HepG2 (cell line): Measurements from ENCODE around the gene MB21D2. TPM values are rescaled to one million over a fixed set of nuclear protein-coding genes. Genes with fewer than 3 reads are reported as not detected.
A peak's percentile ranks its signal among the peaks of the same experiment; 100 is the strongest.

Experiments used
- ATAC-seq: fragments of 200-7000 bp; cut with Tn5 transposase; 3 replicates; pipeline ENCODE4 v1.9.1; 2020; ENCODE audit warnings: mild to moderate bottlenecking, moderate library complexity
- BruUV-seq: library from RNA; stranded (reverse); fragments of 400-500 nt; replicated peaks from 2 replicates; lab custom pipeline; 2021; lab: Mats Ljungman, UMichigan
- CTCF ChIA-PET: fragments of 300-600 bp; formaldehyde crosslinking; extraction: SDS; loops from one replicate; lab custom pipeline; 2021; ENCODE audit warnings: low total read pairs, inconsistent platforms, low intra/inter-chr PET ratio; lab: Yijun Ruan, JAX
- POLR2A ChIA-PET: fragments of 350-600 bp; sonication (Branson Sonifier 250); formaldehyde crosslinking; loops from one replicate; lab custom pipeline; 2020; ENCODE audit warnings: antibody characterized with exemption, inconsistent platforms; lab: Yijun Ruan, JAX
- DNase-seq: peaks from one replicate; pipeline ENCODE4 v3.0.0-alpha.2; 2015; ENCODE audit warnings: low spot score
- FAIRE-seq: peaks from 3 replicates; lab custom pipeline; 2011; peaks lifted over from hg19 to GRCh38; lab: Jason Lieb, UNC
- H2AFZ ChIP-seq: one replicate; pipeline ENCODE4 v1.6.1; 2011; ENCODE audit warnings: low read length, inconsistent platforms
- H3K27ac ChIP-seq: fragments of 300-600 bp; 3 replicates; pipeline ENCODE4 v1.8.0; 2011; ENCODE audit warnings: mixed run types, mild to moderate bottlenecking, mixed read lengths, low read length, inconsistent platforms; ENCODE audit not compliant: insufficient read depth; ENCODE audit errors: extremely low read length
- H3K27me3 ChIP-seq, 2 experiments: fragments of 200-600 bp in 1 of 2; 2 replicates in 1 of 2; 3 replicates in 1 of 2; pipeline versions ENCODE4 v1.6.0 to v1.8.0; 2011; ENCODE audit warnings: low read length in 2 of 2, mild to moderate bottlenecking in 2 of 2, moderate library complexity in 2 of 2, inconsistent platforms in 1 of 2; ENCODE audit not compliant: insufficient read depth in 2 of 2, control insufficient read depth in 1 of 2
- H3K36me3 ChIP-seq, 2 experiments: fragments of 200-600 bp in 1 of 2; replicated peaks in 1 of 2; 2 replicates in 1 of 2; 3 replicates in 1 of 2; pipeline versions ENCODE4 v1.5.1 to v1.8.0; 2011; ENCODE audit warnings: low read length in 2 of 2, inconsistent platforms in 1 of 2; ENCODE audit not compliant: insufficient read depth in 2 of 2, control insufficient read depth in 1 of 2
- H3K4me1 ChIP-seq: 2 replicates; pipeline ENCODE4 v1.5.1; 2012; ENCODE audit warnings: low read length, inconsistent platforms; ENCODE audit not compliant: insufficient read depth
- H3K4me2 ChIP-seq: 2 replicates; pipeline ENCODE4 v1.6.0; 2011; ENCODE audit warnings: low read depth, low read length, inconsistent platforms
- H3K4me3 ChIP-seq, 3 experiments: fragments of 200-600 bp in 1 of 3; sonication (generic), shearing (Covaris generic) in 1 of 3; replicated peaks in 1 of 3; 2 replicates each; pipeline ENCODE4 v1.5.1; 2011 to 2016; ENCODE audit warnings: low read length in 3 of 3, inconsistent platforms in 2 of 3, low read depth in 2 of 3, mild to moderate bottlenecking in 2 of 3, control low read depth in 1 of 3, mixed read lengths in 1 of 3; ENCODE audit not compliant: insufficient read depth in 1 of 3
- H3K79me2 ChIP-seq: one replicate; pipeline ENCODE4 v1.6.1; 2011; ENCODE audit warnings: low read length, inconsistent platforms; ENCODE audit not compliant: insufficient read depth
- H3K9ac ChIP-seq: 2 replicates; pipeline ENCODE4 v1.6.0; 2011; ENCODE audit warnings: mild to moderate bottlenecking, low read depth, low read length, inconsistent platforms; ENCODE audit not compliant: insufficient read depth
- H3K9me3 ChIP-seq: 2 replicates; pipeline ENCODE4 v1.5.1; 2012; ENCODE audit warnings: mild to moderate bottlenecking, low read length
- H4K20me1 ChIP-seq: 2 replicates; pipeline ENCODE4 v1.6.0; 2011; ENCODE audit warnings: inconsistent platforms, mild to moderate bottlenecking, low read length, moderate library complexity; ENCODE audit not compliant: insufficient read depth
- ATAD3A ChIP-seq: sonication (generic); formaldehyde crosslinking; IDR thresholded peaks from 2 replicates; pipeline ENCODE4 v1.4.0; 2020; ENCODE audit warnings: missing genetic modification reagents
- ATF3 ChIP-seq: sonication (generic); formaldehyde crosslinking; IDR thresholded peaks from 2 replicates; pipeline ENCODE4 v1.4.0; 2020; ENCODE audit warnings: missing genetic modification reagents
- ATF7-NPFF ChIP-seq: sonication (generic); formaldehyde crosslinking; IDR thresholded peaks from 2 replicates; pipeline ENCODE4 v1.8.1; 2023; ENCODE audit warnings: mild to moderate bottlenecking, low read depth, missing genetic modification reagents, moderate library complexity
- BRCA1 ChIP-seq: sonication (generic); formaldehyde crosslinking; IDR thresholded peaks from 2 replicates; pipeline ENCODE4 v1.4.0; 2020; ENCODE audit warnings: missing genetic modification reagents
- EHMT2 ChIP-seq: fragments of 200-600 bp; sonication (generic); IDR thresholded peaks from 2 replicates; pipeline ENCODE4 v1.7.0; 2017; ENCODE audit warnings: antibody characterized with exemption, low read depth, low read length, borderline replicate concordance
- ELF3 ChIP-seq: IDR thresholded peaks from 2 replicates; pipeline ENCODE4 v1.6.1; 2016; ENCODE audit warnings: missing genetic modification reagents, missing compliant biosample characterization
- FOSL2 ChIP-seq: sonication (generic); formaldehyde crosslinking; IDR thresholded peaks from 2 replicates; pipeline ENCODE4 v1.4.0; 2020; ENCODE audit warnings: missing genetic modification reagents
- GMEB2 ChIP-seq: IDR thresholded peaks from 2 replicates; pipeline ENCODE4 v1.6.1; 2016; ENCODE audit warnings: missing biosample characterization, missing genetic modification reagents, low read depth
- HCFC1 ChIP-seq: fragments of 150-350 bp; IDR thresholded peaks from 2 replicates; pipeline ENCODE4 v1.6.1; 2014; ENCODE audit warnings: low read depth, low read length
- MYPOP ChIP-seq: sonication (generic); formaldehyde crosslinking; IDR thresholded peaks from 2 replicates; pipeline ENCODE4 v1.8.1; 2023; ENCODE audit warnings: mild to moderate bottlenecking, moderate library complexity, missing genetic modification reagents
- NFYB ChIP-seq: sonication (generic); formaldehyde crosslinking; IDR thresholded peaks from 2 replicates; pipeline ENCODE4 v1.4.0; 2020; ENCODE audit warnings: missing genetic modification reagents
- PCBP1 ChIP-seq: fragments of 200-400 bp; formaldehyde crosslinking; IDR thresholded peaks from 2 replicates; pipeline ENCODE4 v1.6.1; 2017; ENCODE audit warnings: mild to moderate bottlenecking, low read depth, low read length, borderline replicate concordance
- SNRNP70 ChIP-seq: fragments of 200-400 bp; formaldehyde crosslinking; IDR thresholded peaks from 2 replicates; pipeline ENCODE4 v1.6.1; 2017; ENCODE audit warnings: mild to moderate bottlenecking, low read depth, low read length, moderate library complexity
- SOX13 ChIP-seq, 3 experiments: fragments of 450-650 bp in 1 of 3; sonication (generic) in 1 of 3; formaldehyde crosslinking in 1 of 3; IDR thresholded peaks in 2 of 3; conservative IDR thresholded peaks in 1 of 3; 2 replicates each; pipeline versions ENCODE4 v1.5.0 to v1.6.1; 2016 to 2020; ENCODE audit warnings: antibody characterized with exemption in 1 of 3, mild to moderate bottlenecking in 1 of 3, missing compliant biosample characterization in 1 of 3, missing genetic modification reagents in 1 of 3, moderate library complexity in 1 of 3
- TEAD3 ChIP-seq: optimal IDR thresholded peaks from 2 replicates; pipeline ENCODE3; 2016; ENCODE audit warnings: borderline replicate concordance
- U2AF1 ChIP-seq: fragments of 200-400 bp; formaldehyde crosslinking; optimal IDR thresholded peaks from 2 replicates; pipeline ENCODE3; 2017; ENCODE audit warnings: mild to moderate bottlenecking, low read depth, low read length
- ZBTB21 ChIP-seq: sonication (generic); formaldehyde crosslinking; IDR thresholded peaks from 2 replicates; pipeline ENCODE4 v1.4.0; 2020; ENCODE audit warnings: missing genetic modification reagents
- ZBTB42 ChIP-seq: sonication (generic); formaldehyde crosslinking; IDR thresholded peaks from 2 replicates; pipeline ENCODE4 v1.5.0; 2020; ENCODE audit warnings: mild to moderate bottlenecking, missing genetic modification reagents
- ZNF136 ChIP-seq: sonication (generic); formaldehyde crosslinking; IDR thresholded peaks from 2 replicates; pipeline ENCODE4 v1.8.1; 2022; ENCODE audit warnings: low read depth, mild to moderate bottlenecking, moderate library complexity, missing genetic modification reagents
- ZNF660 ChIP-seq: sonication (generic); formaldehyde crosslinking; IDR thresholded peaks from 2 replicates; pipeline ENCODE4 v1.5.1; 2020; ENCODE audit warnings: mild to moderate bottlenecking, low read depth, missing genetic modification reagents, borderline replicate concordance
- ZNF672 ChIP-seq: sonication (generic); formaldehyde crosslinking; IDR thresholded peaks from 2 replicates; pipeline ENCODE4 v1.8.1; 2022; ENCODE audit warnings: missing genetic modification reagents
- WGBS: methylation state at CpG from one replicate; pipeline ENCODE4 v1.1.6; 2017; ENCODE audit warnings: low lambda C conversion rate; 5-methylcytosine and 5-hydroxymethylcytosine counted together
- in situ Hi-C: cut with HindIII; loops from 2 replicates; pipeline ENCODE4 v1.10.0; 2017; ENCODE audit warnings: low pct_unique_long_range_greater_than_20kb; ENCODE audit not compliant: extremely low pct_ligation_motif_present
- intact Hi-C: fragments of 100-400 bp; cut with micrococcal nuclease; formaldehyde crosslinking; loops from one replicate; pipeline ENCODE4 v1.10.0; 2022; ENCODE audit not compliant: unreplicated experiment
- polyA plus RNA-seq, 8 experiments: library from polyadenylated mRNA; depleted of rRNA in 3 of 8; stranded (reverse) in 7 of 8; unstranded in 1 of 8; fragments of >200 nt; fragmentation: Illumina TruSeq in 4 of 8; extraction: Trizol in 4 of 8; gene quantifications; 2 replicates each; pipeline versions ENCODE4 v1.2.1 to v1.2.3, GENCODE V29; 2011 to 2016; ENCODE audit warnings: low read depth in 4 of 8, missing spikeins in 1 of 8, mixed read lengths in 1 of 8; ENCODE audit not compliant: insufficient read depth in 1 of 8
- total RNA-seq, 5 experiments: library from RNA; depleted of rRNA; stranded (reverse); fragments of >200 nt; fragmentation: Illumina TruSeq; extraction: Trizol; gene quantifications; 2 replicates each; pipeline ENCODE4 v1.2.3, GENCODE V29; 2016; ENCODE audit warnings: low read depth in 1 of 5
- TF ChIP-seq, protein P1 (sequence below): sonication (generic); formaldehyde crosslinking; IDR thresholded peaks from 2 replicates; pipeline ENCODE4 v1.5.0; 2020; ENCODE audit warnings: missing genetic modification reagents

The MB21D2 gene
- total and polyA plus RNA-seq, 2 of the 13 experiments (the other 11 are each of a cell fraction or from before 2014, with no cell fraction given) = 0.90 to 1.6 TPM

- ATAC-seq (peak; percentile 82), FAIRE-seq (peak; percentile 36)
- intact Hi-C loops = loop anchor here (1.0 to 5.0 kb wide), 2 partner anchors 27 to 38 kb away; partner anchors contain the start of gene MB21D2
- no peak for TF ChIP-seq ZNF136 (CRISPR knock-in tag)
- TF ChIP-seq ATF3 (CRISPR knock-in tag) = peak; percentile 61; the same call in 1 of the 2 replicates
- no peak for TF ChIP-seq U2AF1
- no peak for TF ChIP-seq ATAD3A (CRISPR knock-in tag)
- TF ChIP-seq HCFC1 = no peak
- no peak for TF ChIP-seq PCBP1
- no peak for TF ChIP-seq ZBTB42 (CRISPR knock-in tag)
- TF ChIP-seq MYPOP (CRISPR knock-in tag) = no peak
- no peak for TF ChIP-seq SNRNP70
- no peak for TF ChIP-seq BRCA1
- no peak for TF ChIP-seq EHMT2
- TF ChIP-seq ZNF672 (CRISPR knock-in tag) = no peak
- TF ChIP-seq ELF3 (CRISPR knock-in tag) = no peak
- no peak for TF ChIP-seq ATF7-NPFF (CRISPR knock-in tag)
- no peak for TF ChIP-seq ZBTB21 (CRISPR knock-in tag)
- peak; percentile 69 for TF ChIP-seq TEAD3 (CRISPR knock-in tag)
- TF ChIP-seq, protein P1, sequence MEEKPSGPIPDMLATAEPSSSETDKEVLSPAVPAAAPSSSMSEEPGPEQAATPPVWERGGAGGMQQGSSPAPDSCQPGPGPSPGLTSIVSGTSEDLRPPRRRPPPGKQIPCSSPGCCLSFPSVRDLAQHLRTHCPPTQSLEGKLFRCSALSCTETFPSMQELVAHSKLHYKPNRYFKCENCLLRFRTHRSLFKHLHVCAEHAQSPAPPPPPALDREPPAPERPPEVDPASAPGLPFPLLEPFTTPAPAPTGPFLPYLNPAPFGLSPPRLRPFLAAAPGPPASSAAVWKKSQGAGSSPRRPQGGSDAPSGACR (CRISPR knock-in tag) = no peak
- TF ChIP-seq GMEB2 (CRISPR knock-in tag) = no peak
- TF ChIP-seq FOSL2 (CRISPR knock-in tag) = peak; percentile 70
- TF ChIP-seq SOX13 (IDR thresholded peaks at IDR 0.05) = no peak
- 0 out of 4 replicates have a peak, but pooled peaks of 1 of the 2 experiments have one; percentile 12 for TF ChIP-seq SOX13 (CRISPR knock-in tag; conservative IDR thresholded peaks at IDR 0.05 in 1 of 2, IDR thresholded peaks at IDR 0.05 in 1 of 2)
- TF ChIP-seq NFYB = no peak
- no peak for TF ChIP-seq ZNF660 (CRISPR knock-in tag)
Measured at GRCh38 chr3:192879346-192880031, 38.2 kb downstream of the MB21D2 start.

More at GRCh38 chr3:192879346-192880031, 38.2 kb downstream of the MB21D2 start:
- Histone ChIP-seq H2AFZ (no peak overlapping the region), H3K4me2 (peak overlapping the region; percentile 72), H3K9ac (peak overlapping the region; percentile 47; the same call in 1 of the 2 replicates), H3K36me3 (no peaks in the 10 kb centered on the region), H4K20me1 (no peaks in the 10 kb centered on the region), H3K79me2 (no peaks in the 10 kb centered on the region), H3K27me3 (no peaks in the 10 kb centered on the region), H3K4me1 (peaks cover 56% of the 10 kb centered on the region), H3K9me3 (no peaks in the 10 kb centered on the region), H3K4me3 (peak overlapping the region in 2 of 3 experiments; percentile 8 to 43; a peak in 2 of 6 replicates), H3K27ac (peak overlapping the region; percentile 37)
- no TSS peak for BruUV-seq
- ChIA-PET CTCF (no interaction called here), POLR2A (interaction anchor here (1.2 to 1.8 kb wide), 4 partner anchors 9 to 38 kb away, joined by 3 to 9 read pairs (median 8); partner anchors contain the start of gene MB21D2)
- peak; percentile 83 for DNase-seq
- in situ Hi-C loops = no loop called here
- 3% methylated on average over 8 of the region's 8 CpGs for WGBS
